GM19193 (cell line): ENCODE results near the gene ARVCF.

Source experiments
- POLR2A ChIP-seq: IDR thresholded peaks from 4 replicates; pipeline ENCODE4 v1.6.1; 2011; ENCODE audit not compliant: insufficient read depth, insufficient read length; ENCODE audit errors: extremely low read depth

The ARVCF gene

DNA sequence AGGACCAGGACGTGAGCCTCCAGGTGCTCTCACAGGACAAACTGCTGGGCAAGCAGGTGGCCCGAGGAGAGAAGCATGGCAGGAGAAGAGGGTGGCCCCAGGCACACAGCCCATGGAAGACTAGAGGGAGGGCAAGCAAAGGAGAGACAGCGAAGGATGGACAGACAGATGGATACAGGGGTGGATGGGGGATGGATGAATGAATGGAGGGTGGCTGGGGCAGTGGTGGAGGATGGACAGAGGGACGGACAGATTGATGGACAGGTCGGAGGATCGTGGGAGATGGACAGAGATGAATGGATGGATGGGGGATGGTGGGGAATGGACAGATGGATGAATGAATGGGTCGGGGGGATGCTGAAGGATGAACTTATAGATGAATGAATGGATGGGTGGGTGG is 22.7 kb downstream of the ARVCF start:
- no peak for TF ChIP-seq POLR2A

DNA sequence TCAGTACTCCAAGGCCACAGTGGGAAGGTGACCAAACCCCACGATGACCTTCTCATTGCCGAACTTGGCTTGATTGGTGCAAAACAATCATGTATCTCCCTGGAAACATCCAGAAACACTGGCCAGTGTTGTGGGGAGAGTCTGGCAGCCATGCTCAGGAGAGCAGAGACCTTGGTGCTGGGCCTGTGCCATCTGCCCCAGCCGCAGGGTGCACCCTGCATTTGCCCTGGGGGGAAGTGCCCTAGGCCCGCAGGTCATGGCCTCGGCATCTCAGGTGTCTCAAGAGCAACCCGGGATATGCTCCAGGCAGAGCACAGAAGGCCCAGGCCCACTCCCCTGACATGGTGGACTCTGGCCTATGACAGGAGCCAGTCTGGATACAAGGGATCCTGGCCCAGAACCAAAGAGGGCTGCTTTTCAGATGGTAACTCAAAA is 23.7 kb downstream of the ARVCF start:
- no peak for TF ChIP-seq POLR2A

DNA sequence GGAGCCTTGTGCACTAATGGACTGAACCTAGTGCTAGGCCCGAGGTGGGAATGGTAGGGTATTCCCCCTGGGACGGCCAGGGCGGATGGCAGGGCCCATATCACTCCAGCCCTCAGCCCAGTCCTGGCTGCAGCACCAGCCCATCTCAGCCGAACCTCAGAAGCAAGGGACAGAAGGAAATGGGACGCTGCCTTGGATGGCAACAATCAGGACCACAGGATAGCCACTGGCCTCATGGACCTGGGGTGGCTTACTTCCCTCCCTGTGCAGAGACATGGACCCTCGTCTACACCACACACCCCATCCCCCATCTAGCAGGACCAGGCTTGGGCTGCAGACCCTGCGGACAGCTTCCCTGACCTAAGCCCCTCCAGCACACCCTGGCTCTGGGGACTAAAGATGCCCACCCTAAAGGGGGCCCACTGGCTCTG is 24.1 kb downstream of the ARVCF start:
- no peak for TF ChIP-seq POLR2A

DNA sequence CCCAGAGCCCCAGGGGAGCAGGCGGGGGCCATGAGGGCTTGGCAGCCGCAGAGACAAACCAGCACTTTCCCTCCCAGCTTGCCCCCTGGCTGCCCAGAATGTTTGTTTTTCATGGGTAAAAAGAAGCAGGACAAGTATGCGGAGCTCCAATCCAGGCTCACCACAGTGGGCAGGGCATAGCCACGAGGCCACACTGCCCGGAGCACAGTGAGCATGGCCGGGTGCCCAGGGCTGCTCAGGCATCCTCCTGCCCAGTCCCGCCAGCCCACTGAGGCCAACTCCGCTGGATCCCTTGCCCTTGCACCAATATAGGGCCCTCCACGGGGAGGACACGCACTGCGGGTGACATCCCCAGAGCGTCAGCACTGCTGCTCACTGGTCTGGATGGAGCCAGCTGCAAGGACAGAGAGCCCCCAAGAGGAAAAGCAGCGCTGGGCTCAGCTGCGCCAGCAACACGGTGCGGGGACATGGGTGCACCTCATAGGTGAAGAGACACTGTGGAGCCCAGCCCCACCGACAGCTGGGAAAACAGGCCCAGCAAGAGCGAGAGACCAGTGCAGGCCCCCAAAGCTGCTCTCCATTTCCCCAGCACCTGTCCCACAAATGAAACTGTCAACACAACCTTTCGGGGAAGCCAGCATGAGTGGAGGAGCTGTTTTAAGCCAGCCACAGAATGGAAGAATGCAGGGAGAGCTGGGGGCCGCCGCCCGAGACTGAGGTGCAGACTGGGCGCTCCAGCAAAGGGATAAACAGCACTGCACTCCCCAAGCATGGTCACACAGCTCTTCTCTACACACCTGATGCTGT is 24.8 kb downstream of the ARVCF start:
- no peak for TF ChIP-seq POLR2A

DNA sequence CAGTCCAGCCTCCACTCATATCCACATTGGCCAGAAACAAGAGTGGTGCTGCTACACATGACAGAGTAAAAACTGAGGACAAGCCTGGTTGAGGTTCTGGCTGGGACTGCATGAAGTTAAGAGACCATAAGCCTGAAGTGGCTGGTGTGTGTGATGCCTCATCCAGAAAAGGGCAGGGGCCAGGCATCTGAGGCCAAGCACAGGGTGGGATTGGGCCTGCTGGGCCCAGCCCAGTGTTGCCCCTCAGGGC is 25.3 kb downstream of the ARVCF start:
- no peak for TF ChIP-seq POLR2A

DNA sequence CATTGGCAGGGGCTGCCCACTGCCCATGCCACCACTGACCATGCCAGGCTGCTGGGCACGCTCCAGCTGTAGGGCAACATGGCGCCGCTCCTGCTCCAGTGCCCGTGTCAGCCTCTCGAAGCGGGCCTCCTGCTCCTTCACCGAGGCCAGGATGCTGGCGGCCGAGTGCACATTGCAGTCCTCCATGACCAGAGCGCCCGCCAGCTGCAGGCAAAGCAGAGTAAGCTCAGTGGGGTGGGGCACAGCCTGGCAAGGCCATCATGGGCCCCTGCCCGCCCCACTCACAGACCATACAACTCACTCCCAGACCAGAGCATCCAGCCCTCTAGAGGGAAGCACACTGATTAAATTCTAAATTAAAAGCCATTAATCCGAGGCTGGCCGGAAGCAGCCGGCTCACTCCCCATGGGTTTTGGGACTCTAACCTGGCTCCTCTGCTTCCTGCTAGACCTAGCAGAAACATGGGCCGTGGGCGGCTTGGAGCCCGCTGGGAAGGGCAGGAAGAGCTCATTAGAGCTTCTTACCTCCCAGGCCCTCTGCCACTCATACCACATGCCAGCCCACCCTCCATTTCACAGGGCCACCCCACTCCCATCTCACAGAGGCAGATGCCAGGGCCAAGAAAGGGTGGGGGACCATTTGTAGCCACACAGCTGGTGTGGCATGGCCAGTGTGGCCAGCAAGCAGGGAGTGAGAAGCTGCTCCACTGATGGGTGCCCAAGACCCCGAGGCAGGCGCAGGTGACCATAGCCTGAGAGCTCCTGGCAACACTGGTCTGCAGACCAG is 25.8 kb downstream of the ARVCF start:
- no peak for TF ChIP-seq POLR2A

DNA sequence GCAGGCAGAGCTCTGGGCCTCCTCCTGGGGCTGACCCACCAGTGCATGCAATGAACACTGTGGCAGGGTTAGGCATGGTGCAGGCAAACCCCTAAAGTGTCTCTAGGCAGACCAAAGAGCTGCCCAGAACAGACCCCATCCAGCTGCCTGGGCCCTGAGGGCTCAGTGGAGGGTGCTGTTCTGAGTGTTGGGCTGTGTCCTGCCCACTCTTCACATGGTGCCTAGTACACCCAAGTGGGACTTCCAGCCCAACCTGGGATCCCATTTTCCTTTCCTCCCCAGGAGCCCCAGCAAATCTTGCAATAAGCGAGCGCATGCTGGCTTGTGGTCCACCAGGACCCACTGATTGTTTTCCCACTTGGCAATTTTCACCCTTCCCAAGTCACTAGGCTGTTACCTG is 26.4 kb downstream of the ARVCF start:
- no peak for TF ChIP-seq POLR2A

DNA sequence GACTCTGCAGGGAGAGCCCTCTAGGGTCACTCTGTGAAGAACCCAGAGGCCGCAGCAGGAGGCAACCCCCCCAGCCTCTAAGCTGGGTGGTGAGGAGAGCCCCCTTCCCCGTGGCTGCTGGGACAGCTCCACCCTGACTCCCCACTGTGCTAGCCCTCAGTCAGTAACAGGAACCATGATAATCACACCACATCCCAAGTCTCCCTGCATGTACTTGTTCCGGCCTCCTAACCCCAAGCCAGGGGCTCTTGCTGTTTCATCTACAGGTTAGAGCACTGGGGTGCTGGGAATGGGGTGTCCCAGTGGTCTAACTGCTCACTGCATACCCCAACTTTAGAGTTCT is 26.9 kb downstream of the ARVCF start:
- no peak for TF ChIP-seq POLR2A

DNA sequence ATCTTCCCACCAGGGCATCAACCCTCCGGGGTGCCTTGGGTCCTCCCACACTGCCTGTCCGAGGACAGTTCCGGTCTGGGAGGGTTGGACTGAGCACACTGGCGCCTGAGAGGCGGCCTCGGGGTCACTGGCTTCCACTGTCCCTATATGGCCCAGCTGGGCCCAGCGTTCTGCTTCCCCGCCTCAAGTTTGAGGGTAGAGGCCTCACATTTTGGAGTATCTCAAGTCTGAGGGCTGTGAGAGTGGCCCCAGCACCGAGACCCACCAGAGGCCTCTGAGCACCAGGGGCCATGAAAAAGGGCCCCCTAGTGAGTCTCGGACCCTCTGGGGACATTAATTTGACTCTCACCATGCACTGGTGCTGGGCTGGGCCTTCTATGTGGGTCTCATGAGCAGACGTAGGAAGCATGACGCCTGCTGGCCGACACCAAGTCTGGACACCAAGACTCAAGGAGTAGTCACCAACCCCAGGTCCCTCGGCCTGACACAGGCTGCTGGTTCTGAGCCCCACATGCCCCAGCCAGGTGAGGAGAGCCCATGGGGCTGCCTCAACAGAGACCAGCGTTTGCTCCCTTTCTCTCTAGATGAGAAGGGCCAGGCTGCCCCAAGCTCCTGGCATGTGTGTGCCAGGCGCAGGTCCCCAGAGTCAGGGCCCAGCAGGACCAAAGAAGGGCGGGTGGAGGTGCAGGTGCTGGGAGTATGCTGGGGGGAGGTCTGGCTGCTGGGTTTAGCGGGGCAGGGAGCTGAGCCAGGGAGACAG is 27.5 kb downstream of the ARVCF start:
- TF ChIP-seq POLR2A = no peak

DNA sequence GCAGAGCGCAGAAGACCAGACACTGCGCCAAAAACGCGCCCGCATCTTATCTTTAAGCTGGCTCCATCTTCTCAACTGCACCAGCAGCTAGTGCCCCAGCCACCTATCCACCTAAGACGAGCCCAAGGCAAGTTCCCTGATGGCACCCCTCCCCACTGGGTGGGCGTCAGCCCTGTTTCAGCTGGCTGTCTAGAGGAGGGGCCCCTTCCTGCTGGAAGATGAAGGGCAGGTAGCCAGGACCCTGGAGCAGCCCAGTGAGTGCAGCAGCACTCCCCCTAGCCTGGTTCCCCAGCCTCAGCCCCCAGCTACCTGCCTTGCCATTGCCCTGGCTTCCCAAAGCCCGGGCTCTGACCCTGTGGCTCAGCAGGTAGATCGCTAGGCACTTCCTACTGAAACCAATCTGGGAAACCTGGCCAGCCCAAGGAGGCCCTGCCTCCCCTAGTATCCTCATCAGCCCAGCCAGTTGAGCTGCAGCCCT is 28.3 kb downstream of the ARVCF start:
- no peak for TF ChIP-seq POLR2A

DNA sequence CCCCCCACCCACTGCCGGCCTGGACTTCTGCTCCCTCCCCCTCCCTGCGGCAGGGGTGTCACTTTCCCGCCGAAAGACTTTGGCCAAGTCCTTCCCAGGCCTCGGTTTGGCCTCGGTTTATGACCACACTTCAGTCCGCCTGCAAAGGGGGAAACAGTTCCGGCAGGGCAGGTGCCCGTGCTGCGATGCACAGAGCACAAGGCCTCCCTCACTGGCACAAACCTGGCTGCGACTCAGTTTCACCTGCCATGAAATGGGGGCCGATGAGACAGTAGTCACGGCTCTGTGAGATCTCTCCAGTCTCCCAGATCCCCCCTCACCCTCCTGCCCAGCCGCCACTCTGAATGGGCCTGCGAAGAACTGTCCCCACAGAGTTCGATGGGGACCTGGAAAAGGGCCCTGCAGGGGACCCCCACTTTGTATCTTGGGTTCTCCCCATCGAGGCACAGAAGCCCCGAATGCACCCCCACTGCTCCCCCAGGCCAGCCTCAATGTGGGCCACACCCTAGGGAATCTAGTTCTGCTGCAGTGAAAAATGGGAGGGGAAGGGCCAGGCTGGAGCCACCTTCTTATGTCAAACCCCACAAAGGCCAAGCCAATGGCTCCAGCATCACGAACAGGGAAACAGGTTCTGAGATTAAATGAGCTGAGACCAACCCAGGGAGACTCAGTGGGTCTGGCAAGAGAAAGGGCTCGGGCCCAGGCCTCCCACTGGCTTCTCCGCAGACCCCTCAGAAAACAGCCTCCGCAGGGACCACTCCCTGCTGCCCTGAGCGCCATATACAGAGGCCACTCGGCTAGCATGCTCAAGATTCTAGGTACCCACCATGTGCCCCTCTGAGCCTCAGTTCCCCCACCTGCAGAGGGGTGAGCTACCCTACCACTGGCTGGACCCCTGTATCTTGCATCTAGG is 29.0 kb downstream of the ARVCF start:
- TF ChIP-seq POLR2A = no peak

DNA sequence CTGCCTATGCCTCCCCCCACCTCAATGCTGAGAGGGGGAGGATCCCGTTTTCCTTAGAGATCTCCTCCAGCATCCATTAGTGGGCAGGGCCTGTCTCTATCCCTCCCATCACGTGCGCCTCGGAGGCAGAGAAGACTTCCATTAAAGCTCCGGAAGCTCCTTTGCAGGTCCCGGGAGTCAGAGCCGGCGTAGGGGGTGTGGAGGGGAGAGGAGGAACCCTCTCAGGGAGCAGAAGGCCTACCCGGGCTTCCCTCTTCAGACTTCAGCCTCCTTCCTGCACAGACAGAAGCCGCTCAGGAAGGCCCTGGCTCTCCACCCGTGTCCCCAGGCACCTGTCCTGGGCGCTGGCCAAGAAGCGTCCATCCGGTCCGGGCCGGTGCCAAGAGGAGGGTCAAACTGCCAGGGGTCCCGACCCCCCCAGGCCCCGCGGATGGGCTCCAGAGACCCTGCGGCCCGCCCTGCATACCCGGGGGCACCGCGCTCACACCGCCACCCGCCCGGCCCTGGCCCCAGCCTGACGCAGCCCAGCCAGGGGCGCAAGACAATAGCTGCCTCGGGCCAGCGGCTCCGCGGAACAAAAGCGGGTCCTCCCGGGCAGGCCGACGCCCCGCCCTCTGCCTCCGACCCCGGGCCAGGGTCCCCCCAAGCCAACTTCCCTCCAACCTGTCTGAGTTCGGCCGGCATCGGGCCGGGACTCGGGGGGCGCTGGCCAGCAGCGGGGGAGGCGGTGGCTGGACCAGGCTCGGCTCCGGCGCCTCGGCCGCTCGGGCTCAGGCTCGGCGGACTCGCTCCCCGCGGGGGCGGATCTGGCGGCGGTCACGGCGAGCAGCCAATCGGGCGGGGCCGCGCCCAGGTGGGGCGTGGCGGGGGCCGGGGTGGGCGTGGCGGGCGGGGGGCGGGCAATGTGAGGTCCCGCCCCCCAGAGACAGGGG is 29.9 kb downstream of the ARVCF start:
- TF ChIP-seq POLR2A = no peak

DNA sequence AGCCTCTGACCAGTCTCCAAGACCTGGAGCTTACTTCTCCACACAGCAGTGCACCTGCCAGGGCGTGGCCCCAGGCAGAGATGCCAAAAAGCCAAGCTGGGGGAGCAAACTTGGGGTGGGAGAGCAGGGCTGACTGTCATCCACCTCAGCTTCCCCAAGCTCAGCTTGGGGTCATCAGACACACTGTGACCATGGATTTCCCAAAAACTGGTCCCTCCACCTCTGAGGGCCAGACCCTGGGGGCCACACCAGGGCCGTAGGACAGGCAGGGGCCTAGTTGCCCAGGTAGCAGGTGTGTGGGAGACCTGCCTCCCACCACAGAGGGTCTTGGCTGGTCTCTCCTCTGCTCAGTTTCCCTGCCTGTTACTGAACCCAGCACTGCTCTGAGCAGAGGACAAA is 30.6 kb downstream of the ARVCF start:
- TF ChIP-seq POLR2A = no peak
